ENCODE data around the gene RNF214. TPM values are rescaled to one million over a fixed set of nuclear protein-coding genes. Genes with fewer than 3 reads are reported as not detected.
"Not testable (repeated sequence)": the region's sequence is repeated elsewhere in the genome, so short reads cannot be mapped to it uniquely, and the experiment has no call there.

Gene RNF214
- total and polyA plus RNA-seq, 3 donors from 2014 or later, result 37.8 to 48.9 (median 44.9) TPM

GRCh38 chr11:117265745-117266144 lies 33.3 kb downstream of the RNF214 start:
- no peak for DNase-seq
- no peak overlapping the region for H3K4me3 ChIP-seq
- H3K4me1 ChIP-seq, result no peaks in the 10 kb centered on the region
- no peaks in the 10 kb centered on the region for H3K36me3 ChIP-seq (ENCODE audit: low read depth, missing control alignments)
- no peaks in the 10 kb centered on the region for H3K27me3 ChIP-seq
- no peaks in the 10 kb centered on the region for H3K9me3 ChIP-seq
- WGBS, 2 donors, result 90 to 95% methylated on average over 2 of the region's 2 CpGs
- no peak for TF ChIP-seq CTCF (IDR thresholded peaks at IDR 0.05)
- no peak for TF ChIP-seq POLR2A (IDR thresholded peaks at IDR 0.05)
- intact Hi-C loops (cut with DNase I; ENCODE audit: low total_unique reads), result no loop called here
- H3K27ac ChIP-seq, result no peak overlapping the region

- H3K36me3 ChIP-seq (ENCODE audit: low read depth, missing control alignments), result no peaks in the 10 kb centered on the region
- TF ChIP-seq POLR2A (IDR thresholded peaks at IDR 0.05), result no peak
- TF ChIP-seq CTCF (IDR thresholded peaks at IDR 0.05), result no peak
- 79 to 93% methylated on average over 2 of the region's 2 CpGs for WGBS, 2 donors
- H3K4me3 ChIP-seq, result no peak overlapping the region
- intact Hi-C loops (cut with DNase I; ENCODE audit: low total_unique reads), result no loop called here
- DNase-seq, result no peak
- H3K27me3 ChIP-seq, result no peaks in the 10 kb centered on the region
- no peaks in the 10 kb centered on the region for H3K4me1 ChIP-seq
- H3K9me3 ChIP-seq, result no peaks in the 10 kb centered on the region
- H3K27ac ChIP-seq, result no peak overlapping the region
Observed at GRCh38 chr11:117269856-117270255, 37.4 kb downstream of the RNF214 start.

- Histone ChIP-seq H3K9me3 (no peaks in the 10 kb centered on the region), H3K4me1 (no peaks in the 10 kb centered on the region), H3K27me3 (no peaks in the 10 kb centered on the region), H3K4me3 (no peak overlapping the region), H3K36me3 (ENCODE audit: low read depth, missing control alignments) (no peaks in the 10 kb centered on the region), H3K27ac (no peak overlapping the region)
- TF ChIP-seq POLR2A (IDR thresholded peaks at IDR 0.05) (no peak), CTCF (IDR thresholded peaks at IDR 0.05) (no peak)
- WGBS, 2 donors, result 66 to 68% methylated on average over 4 of the region's 4 CpGs
- no peak for DNase-seq
- intact Hi-C loops (cut with DNase I; ENCODE audit: low total_unique reads), result no loop called here
Observed at GRCh38 chr11:117271208-117271607, 38.7 kb downstream of the RNF214 start.

- H3K27me3 ChIP-seq; intact Hi-C loops (cut with DNase I; ENCODE audit: low total_unique reads); DNase-seq; H3K36me3 ChIP-seq (ENCODE audit: low read depth, missing control alignments); H3K9me3 ChIP-seq; H3K4me3 ChIP-seq; H3K4me1 ChIP-seq; H3K27ac ChIP-seq: not testable (repeated sequence)
- 94 to 96% methylated on average over 5 of the region's 5 CpGs for WGBS, 2 donors
Observed at GRCh38 chr11:117272175-117272574, 39.7 kb downstream of the RNF214 start.

DNA sequence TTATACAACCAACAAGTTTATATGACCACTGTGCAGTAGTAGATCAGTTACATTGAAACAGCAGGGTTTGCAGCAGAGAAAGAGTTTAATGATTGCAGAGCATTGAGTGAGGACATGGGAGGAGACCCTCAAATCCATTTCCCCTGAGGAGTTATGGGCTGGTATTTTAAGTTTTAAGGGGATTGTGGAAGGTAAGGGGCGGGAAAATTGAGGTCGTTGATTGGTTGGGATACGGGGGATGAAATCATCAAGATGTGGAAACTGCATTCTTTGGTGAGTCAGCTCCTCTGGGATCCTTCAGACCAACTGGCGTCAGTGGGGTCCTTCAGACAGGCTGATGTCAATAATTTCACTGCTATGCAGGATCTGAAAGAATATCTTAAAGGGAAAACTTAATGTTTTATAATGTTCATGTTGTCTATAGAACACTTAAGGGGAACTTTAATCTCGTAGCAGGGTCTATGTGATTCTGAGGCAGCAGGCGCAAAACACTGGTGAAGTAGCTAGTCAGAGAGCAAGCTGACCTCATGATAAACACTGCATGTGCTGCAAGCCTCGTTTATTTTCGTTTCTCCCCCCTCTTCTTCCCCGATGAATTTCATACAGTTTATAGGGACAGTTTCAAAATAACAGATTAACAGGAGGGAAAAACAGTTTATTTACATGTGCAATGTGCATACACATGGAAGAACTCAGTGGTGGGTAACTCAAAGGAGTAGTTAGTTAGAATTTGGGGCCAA lies 41.2 kb downstream of the RNF214 start:
- intact Hi-C loops (cut with DNase I; ENCODE audit: low total_unique reads), result no loop called here
- no peaks in the 10 kb centered on the region for H3K4me1 ChIP-seq
- no peaks in the 10 kb centered on the region for H3K9me3 ChIP-seq
- H3K4me3 ChIP-seq, result no peak overlapping the region
- no peak for TF ChIP-seq POLR2A (IDR thresholded peaks at IDR 0.05)
- no peak for TF ChIP-seq CTCF (IDR thresholded peaks at IDR 0.05)
- WGBS, 2 donors, result 78 to 86% methylated on average over 9 of the region's 9 CpGs
- H3K36me3 ChIP-seq (ENCODE audit: low read depth, missing control alignments), result no peaks in the 10 kb centered on the region
- H3K27ac ChIP-seq, result no peak overlapping the region
- no peak for DNase-seq
- H3K27me3 ChIP-seq, result no peaks in the 10 kb centered on the region
